ENCODE measurements around the gene RP9.

GRCh38 chr7:33127085-33127484, 17.9 kb upstream of the RP9 start:
- TF ChIP-seq POLR2A (IDR thresholded peaks at IDR 0.05) (no peak), CTCF (IDR thresholded peaks at IDR 0.05) (no peak)
